GM12864 (cell line): ENCODE data around the gene SPSB1.

Experiments used
- DNase-seq: peaks from one replicate; pipeline ENCODE4 v3.0.0-alpha.2; 2011; ENCODE audit warnings: low read depth
- H3K4me3 ChIP-seq: 2 replicates; pipeline ENCODE4 v1.5.1; 2011; ENCODE audit warnings: mild to moderate bottlenecking, low read depth, low read length, control low read depth
- CTCF ChIP-seq: IDR thresholded peaks from 2 replicates; pipeline ENCODE4 v1.5.1; 2011; ENCODE audit warnings: low read depth, mild to moderate bottlenecking, moderate library complexity, low read length, control low read depth, inconsistent platforms; ENCODE audit errors: missing control alignments

The SPSB1 gene

GRCh38 chr1:9286556-9286955 is 6.1 kb upstream of the SPSB1 start:
- no peak for DNase-seq
- H3K4me3 ChIP-seq: no peak overlapping the region
- no peak for TF ChIP-seq CTCF

- H3K4me3 ChIP-seq: no peak overlapping the region
- no peak for DNase-seq
- peak; percentile 91 for TF ChIP-seq CTCF
These were observed 3.6 kb upstream of the SPSB1 start for GRCh38 chr1:9289090-9289534.

GRCh38 chr1:9289711-9290485 is 2.8 kb upstream of the SPSB1 start:
- no peak overlapping the region for H3K4me3 ChIP-seq
- DNase-seq: no peak
- no peak for TF ChIP-seq CTCF

- no peak for TF ChIP-seq CTCF
- no peak overlapping the region for H3K4me3 ChIP-seq
- no peak for DNase-seq
These were observed 757 bp upstream of the SPSB1 start for GRCh38 chr1:9291914-9292360.

- H3K4me3 ChIP-seq: peak overlapping the region; percentile 59
- TF ChIP-seq CTCF: no peak
- no peak for DNase-seq
These were observed 493 bp downstream of the SPSB1 start for GRCh38 chr1:9293241-9293532.

DNA sequence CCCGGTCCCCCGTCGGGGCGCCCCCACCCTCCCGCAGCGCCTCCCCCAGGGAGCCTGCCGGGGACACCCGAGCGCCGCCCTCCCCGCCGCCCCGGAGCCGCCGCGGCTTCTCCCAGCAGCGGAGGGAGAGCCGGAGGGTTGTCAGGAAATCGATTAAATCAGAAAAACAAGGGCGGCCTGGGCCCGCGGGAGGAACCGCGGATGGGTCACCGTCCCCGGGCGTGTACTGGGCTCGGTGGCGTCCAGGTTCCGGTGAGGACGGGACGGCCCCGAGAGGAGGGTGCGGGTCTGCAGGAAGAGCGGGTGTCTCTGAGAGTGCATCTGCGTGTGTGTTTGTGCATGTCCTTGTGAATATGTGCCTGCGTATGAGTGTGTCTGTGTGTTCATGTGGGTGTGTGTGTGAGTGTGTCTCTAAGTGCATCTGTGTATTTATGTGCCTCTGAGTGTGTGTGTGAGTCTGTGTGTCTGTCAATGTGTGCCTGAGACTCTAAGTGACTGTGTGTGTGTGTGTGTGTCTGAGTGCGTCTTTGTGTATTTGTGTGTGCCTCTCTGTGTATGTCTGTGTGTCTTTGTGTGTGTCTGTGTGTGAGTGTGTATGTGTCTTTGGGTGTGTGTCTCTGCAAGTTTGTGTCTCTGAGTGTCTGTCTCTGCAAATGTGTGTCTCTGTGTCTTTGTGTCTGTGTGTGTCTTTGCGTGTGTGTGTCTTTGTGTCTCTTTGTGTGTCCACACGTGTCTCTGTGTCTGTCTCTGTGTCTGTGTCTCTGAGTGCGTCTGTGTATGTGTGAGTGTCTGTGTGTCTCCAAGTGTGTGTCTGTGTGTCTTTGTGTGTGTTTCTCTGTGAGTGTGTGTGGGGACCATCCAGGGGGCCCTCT is 1.1 kb downstream of the SPSB1 start:
- DNase-seq: no peak

More for the DNA sequence above, 1.1 kb downstream of the SPSB1 start:
- H3K4me3 ChIP-seq: peak overlapping the region; percentile 59
- no peak for TF ChIP-seq CTCF
